NCI-H2227 (cell line): ENCODE results near the gene ADAT2.

Experiments
- DNase-seq: peaks from one replicate; lab custom pipeline; 2025; ENCODE audit not compliant: unreplicated experiment; lab: John Stamatoyannopoulos, UW

Gene ADAT2

DNA sequence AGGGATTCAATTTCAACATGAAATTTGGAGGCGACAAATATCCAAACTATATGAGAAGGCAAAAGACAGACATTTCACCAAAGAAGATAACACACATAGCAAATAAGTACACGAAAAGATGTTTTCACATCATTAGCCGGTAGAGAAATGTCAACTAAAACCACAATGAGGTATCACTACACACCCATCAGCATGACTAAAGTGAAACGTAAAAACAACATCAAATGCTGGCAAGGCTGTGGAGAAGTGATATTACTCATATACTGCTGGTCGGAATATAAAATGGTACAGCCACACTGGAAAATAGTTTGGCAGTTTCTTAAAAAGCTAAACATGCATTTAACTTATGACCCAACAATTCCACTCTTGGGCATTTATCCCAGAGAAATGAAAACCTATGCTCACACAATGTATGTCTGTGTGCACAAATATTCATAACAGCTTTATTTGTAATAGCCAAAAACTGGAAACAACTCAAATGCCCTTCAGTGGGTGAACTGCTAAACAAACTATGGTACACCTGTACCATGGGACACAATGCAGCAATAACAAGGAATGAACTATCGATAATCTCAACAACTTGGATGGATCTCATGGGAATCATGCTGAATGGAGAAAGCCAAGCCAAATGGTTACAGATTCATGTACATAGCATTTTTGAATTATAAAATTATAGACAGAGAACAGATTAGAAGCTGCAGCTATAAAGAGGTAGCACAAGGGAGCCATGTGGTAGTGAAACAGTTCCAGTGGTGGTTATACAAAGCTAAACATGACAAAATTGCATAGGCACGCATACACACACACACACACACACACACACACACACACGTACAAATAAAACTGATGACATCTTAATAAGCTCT, 8.6 kb downstream of the ADAT2 start:
- no peak for DNase-seq

DNA sequence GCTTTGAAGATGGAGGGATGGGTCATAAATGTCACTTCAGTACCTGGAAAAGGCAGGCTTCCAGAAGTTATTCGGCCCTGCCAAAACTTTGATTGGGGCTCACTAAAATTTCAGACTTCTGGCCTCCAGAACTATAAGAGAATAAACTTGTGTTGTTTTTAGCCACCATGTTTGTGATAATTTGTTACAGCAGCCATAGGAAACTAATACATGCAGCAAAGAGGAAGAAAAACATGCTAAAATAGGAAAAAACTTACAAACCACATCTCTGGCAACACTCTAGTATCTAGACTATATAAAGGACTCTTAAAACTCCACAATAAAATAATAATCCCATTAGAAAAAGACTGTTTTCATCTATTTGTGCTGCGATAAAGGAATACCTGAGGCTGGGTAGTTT, 9.5 kb downstream of the ADAT2 start:
- no peak for DNase-seq

- no peak for DNase-seq
These were observed 17.9 kb downstream of the ADAT2 start for GRCh38 chr6:143432588-143432987.

DNA sequence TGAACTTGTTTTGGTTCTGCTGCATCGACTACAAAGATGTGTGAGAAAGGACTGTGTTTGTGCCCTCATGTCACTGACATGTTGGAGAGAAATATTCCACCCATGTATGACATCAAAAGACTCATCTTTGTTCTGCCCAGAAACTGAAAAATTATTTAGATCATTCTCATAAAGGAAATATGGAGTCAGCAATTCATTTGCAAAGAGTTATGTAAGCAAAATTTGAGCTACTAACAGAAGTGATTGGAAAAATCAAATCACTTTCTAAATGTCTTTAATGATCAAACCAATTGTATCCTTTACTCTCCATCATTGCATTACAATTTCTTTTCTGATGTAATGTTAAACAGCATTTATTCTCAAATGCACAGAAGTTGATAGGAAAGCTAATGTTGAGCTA, 19.3 kb downstream of the ADAT2 start:
- DNase-seq: no peak

DNA sequence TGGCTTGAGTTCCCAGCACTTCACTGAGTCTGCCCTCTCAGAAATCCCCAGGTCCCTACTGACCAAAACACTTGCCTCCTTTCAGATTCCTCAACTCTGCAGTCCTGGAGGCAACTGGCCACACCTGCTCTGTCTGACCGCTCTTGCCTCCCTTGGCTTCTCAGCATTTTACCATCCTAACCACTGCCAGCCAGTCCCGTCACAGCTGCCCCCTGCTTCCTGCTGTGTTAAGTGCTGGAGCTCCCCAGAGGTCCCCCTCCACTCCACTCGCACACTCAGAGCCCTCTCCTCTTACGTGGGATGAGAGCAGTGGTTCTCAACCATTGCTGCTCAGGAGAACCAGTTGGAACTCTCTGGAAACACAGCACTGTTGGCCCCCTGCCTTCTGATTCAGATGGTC, 20.5 kb downstream of the ADAT2 start:
- DNase-seq: no peak

DNA sequence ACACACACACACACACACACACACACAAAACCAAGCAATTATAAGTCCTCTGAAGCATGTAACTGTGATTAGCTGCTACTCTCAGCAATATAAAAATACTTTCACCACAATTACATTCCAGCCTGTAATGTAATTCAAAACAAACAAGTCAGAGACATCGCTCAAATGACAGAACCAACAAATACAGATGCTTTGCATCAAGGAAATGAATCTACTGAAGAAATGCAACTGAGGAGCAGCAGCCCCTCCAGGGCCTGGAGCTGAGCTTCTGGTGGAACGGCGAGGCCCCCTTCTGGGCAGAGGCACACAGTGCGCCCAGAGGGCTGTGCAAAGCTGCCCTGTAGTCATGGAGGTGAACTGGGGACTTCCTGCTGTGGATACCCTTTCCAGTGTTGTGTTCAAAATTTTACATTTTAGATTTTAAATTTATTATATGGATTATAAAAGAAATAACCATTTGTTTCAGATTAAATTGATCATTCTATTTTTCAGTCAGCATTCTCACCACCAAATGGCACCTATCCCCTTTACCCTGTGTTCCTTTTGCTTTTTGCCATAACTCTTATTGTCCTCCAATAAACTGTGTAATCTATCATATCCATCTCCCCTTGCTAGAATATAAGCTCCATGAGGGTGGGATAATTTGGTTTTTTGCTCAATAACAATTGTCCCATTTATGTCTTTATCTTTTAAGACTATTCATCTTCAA, 23.2 kb downstream of the ADAT2 start:
- peak; percentile 80 for DNase-seq

GRCh38 chr6:143426026-143426425, 24.5 kb downstream of the ADAT2 start:
- no peak for DNase-seq

DNA sequence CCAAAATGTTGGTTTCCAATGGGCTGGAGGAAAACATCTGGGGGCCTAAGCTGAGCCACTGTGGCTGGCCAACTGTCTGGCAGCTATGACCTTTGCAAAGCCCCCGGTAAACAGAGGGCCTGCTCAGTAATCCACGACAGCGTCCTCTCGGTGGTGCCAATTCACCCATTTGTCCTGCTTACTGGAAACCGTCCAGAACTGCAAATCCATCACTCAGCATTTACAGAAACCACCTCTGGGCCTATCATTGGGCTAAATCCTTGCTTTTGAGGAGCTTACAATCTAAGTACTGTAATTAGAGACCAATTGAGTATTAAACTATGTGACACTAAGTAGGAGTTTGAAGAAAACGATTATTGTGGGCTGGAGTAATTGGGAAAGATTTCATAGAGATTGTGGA, 31.0 kb downstream of the ADAT2 start:
- no peak for DNase-seq

GRCh38 chr6:143414769-143415168, 35.7 kb downstream of the ADAT2 start:
- no peak for DNase-seq

DNA sequence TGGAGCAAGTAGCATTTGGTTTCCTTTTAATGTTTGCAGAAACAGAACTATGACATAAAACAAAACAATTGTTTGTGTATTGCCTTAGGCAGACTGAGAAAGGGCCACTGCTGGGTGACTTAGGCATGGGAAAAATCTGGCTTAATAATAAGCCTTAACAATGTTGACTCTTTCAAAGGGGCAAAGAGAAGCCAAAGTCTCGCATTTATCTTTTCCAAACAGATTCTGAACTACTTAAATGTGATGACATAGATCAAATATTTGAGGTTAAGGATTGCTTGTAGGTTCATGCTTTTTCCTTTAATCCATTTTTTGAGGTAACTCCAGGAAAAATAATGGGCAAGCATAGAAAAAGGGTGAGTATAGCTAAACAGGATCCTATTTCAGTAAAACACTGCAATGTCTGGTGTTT, 39.6 kb downstream of the ADAT2 start:
- DNase-seq: no peak

DNA sequence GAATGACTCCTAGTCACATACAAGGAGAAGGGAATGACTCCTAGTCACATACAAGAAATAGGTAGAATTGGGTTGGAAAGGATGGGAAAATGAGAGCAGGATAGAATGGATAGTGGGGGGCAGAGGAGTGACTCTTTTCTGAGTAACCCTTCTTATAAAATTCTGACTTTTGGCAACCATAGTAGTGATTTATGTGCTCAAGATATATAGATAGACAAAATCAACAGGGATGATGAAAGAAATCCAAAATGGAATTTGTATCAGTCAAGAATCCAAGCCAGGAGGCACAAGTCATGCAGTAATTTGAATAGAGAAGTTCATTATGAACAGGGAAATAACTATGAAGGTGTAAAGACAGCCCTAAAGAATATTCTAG, 41.7 kb downstream of the ADAT2 start:
- DNase-seq: no peak

GRCh38 chr6:143408151-143408786, 42.2 kb downstream of the ADAT2 start:
- DNase-seq: no peak

DNA sequence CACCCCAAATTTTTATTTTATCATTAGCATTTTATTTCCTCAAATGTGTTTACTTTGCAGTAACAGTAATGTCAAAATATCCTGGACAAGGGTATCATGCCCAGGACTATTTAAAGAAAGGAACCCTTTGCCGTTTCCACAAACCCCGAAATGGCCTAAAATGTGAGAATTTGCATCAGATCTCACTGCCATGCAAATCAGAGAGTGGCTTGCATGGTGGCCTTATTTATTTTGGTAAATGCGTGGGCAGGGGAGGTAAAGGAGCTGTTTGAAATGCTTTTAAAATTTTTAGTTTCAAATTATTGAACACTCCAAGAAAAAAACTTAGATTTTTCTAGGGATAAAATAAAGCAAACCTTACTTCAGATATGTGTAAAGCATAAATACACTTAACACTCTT, 43.8 kb downstream of the ADAT2 start:
- DNase-seq: no peak

DNA sequence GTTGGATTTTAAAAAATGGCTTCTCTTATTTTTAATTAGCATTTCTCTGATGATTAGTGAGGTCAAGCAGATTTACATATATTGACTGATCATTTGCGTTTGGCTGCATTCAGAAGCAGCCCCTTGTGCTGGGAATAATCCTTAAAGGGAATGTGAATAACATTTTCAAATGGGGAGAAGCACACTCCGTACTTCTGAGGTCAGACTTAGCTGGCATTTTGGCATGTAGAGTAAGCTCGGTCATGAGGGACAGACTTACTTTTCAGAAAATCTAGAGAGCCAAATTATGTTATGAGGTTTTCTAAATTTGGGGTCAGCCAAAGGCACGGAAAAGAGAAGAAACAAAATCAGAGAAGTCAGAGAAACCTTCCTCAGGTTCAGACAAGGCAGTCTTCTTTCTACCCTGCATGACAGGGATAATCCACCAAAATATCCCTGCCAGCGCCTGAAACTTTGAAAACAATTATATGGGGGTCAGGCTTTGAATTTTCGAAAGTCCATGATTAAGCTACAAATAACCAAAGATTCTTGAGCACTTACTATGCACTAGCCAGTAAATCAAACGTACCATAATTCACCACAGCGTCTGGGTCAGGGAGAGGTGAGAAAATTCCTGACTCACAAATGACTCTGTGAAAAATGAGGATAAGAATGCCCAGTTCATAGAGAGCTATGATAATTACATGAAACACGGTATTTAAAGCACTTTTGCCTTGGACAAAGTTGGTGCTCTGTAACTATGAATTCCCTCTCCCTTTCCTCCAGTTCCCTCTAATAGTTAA, 44.9 kb downstream of the ADAT2 start:
- DNase-seq: no peak

DNA sequence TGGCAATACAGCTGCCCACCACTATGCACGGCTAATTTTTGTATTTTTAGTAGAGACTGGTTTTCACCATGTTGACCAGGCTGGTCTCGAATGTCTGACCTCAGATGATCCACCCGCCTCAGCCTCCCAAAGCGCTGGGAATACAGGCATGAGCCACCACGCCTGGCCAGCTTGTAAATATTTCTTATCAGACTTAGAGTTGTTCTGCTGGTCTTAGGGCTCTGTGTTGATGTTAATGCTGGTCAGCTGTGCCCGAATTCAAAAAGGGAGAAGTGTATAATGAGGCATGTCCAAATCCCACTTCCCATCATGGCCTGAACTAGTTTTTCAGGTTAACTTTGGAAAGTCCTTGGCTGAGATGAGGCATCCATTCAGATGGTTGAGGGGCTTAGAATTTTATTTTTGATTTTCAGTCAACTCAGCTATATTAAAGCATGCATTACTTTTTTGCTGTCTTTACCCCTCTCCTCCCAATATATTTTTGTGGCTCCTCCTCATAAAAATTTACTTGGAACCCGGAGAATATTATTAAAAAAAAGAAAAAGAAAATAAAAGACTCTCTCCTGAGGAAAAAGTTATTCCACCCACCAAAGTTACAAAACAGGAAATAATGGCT, 47.7 kb downstream of the ADAT2 start:
- no peak for DNase-seq

DNA sequence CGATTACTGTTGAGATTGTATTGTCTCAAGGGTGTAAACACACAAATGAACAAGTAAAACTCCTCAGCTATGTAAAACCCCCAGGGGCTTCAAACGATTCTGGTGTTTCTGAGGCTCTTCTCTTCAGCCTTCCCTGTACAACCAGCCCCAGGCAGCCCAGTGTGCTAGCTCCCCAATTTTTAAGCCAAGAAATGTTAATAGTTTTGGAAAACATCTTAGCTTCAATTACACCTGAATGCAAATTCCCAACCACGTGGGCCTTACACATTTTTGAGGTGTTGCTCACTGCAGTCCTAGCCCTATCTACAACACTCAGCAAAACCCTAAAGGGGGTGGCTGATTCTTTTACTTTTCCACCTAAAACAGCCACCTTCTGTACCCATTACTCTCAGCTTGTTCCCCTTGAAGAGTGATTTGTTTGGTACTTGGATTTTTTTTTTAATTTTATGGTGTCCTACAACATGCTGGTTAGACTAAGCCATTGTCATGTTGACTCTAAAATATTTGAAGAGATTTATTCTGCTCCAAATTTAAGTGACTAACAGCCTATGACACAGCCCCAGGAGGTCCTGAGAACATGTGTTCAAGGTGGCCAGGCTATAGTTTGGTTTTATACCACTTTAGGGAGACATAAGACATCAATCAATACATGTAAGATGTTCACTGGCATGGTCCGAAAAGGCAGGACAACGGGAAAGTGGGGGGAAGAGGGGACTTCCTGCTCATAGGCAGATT, 48.7 kb downstream of the ADAT2 start:
- no peak for DNase-seq

GRCh38 chr6:143401068-143401446, 49.4 kb downstream of the ADAT2 start:
- DNase-seq: no peak

- DNase-seq: peak; percentile 23
These were observed 50.0 kb downstream of the ADAT2 start for GRCh38 chr6:143400258-143401067.

DNA sequence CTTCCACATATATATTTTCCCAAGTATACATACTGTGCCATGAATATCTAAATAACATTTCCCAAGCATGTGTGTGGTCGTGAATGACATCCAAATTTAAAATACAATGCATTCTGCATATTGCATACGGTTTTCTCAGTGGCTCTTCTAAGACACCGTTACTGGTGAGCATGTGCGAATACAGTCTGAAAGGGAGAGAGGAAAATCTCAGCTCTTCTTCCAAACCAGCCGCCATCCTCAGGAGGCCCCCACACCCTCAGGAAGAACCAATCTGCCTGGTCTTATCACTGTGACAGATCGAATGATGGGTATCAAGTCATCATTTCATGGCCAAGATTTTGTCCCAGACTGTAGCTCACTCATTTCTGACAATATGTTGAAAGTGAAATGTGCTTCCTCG, 50.7 kb downstream of the ADAT2 start:
- no peak for DNase-seq
